HG03064 (cell line): ENCODE data around the gene POLE2.
"Not testable (repeated sequence)": the region's sequence is repeated elsewhere in the genome, so short reads cannot be mapped to it uniquely, and the experiment has no call there.

Experiments used
- ATAC-seq: cut with Tn5 transposase; IDR thresholded peaks from one replicate; pipeline ENCODE4 v1.9.1; 2021; ENCODE audit warnings: low read depth; ENCODE audit not compliant: unreplicated experiment

The POLE2 gene

GRCh38 chr14:49620182-49621113 lies 67.6 kb downstream of the POLE2 start, which contains the start of the genes MGAT2 and RPL36AL:
MGAT2 (plus strand) TSS chr14:49620799; CDS start chr14:49621269, 470 bp downstream.
RPL36AL (minus strand) TSS chr14:49620626; CDS start chr14:49619104, 1,522 bp downstream.
- ATAC-seq = peak; percentile 93

- ATAC-seq = no peak
Measured at GRCh38 chr14:49619730-49620129, 68.3 kb downstream of the POLE2 start.

GRCh38 chr14:49619273-49619672 lies 68.7 kb downstream of the POLE2 start:
- ATAC-seq = not testable (repeated sequence)

GRCh38 chr14:49617852-49618519 lies 70.0 kb downstream of the POLE2 start:
- ATAC-seq = no peak

- ATAC-seq = no peak
Measured at GRCh38 chr14:49615776-49616175, 72.2 kb downstream of the POLE2 start.

GRCh38 chr14:49614196-49614595 lies 73.8 kb downstream of the POLE2 start:
- no peak for ATAC-seq

GRCh38 chr14:49612671-49613070 lies 75.3 kb downstream of the POLE2 start:
- ATAC-seq = no peak

GRCh38 chr14:49612251-49612650 lies 75.8 kb downstream of the POLE2 start:
- ATAC-seq = no peak

- ATAC-seq = no peak
Measured at GRCh38 chr14:49607583-49607982, 80.4 kb downstream of the POLE2 start.

GRCh38 chr14:49598485-49599300 lies 89.3 kb downstream of the POLE2 start, which contains the start of gene LRR1:
LRR1 (plus strand) TSS chr14:49598940; CDS start chr14:49599021, 81 bp downstream.
- ATAC-seq = peak; percentile 60

- no peak for ATAC-seq
Measured at GRCh38 chr14:49598189-49598484, 89.9 kb downstream of the POLE2 start.

GRCh38 chr14:49594347-49595091 lies 93.5 kb downstream of the POLE2 start:
- no peak for ATAC-seq
